Middle frontal gyrus (tissue), 1 donor: ENCODE measurements around the gene CCDC33.

ENCODE experiments used
- DNase-seq: peaks from one replicate; pipeline ENCODE4 v3.0.0-alpha.2; 2015; ENCODE audit warnings: low spot score; ENCODE audit errors: extremely low spot score

The CCDC33 gene

GRCh38 chr15:74258456-74259291, 22.5 kb downstream of the CCDC33 start:
- DNase-seq: no peak

DNA sequence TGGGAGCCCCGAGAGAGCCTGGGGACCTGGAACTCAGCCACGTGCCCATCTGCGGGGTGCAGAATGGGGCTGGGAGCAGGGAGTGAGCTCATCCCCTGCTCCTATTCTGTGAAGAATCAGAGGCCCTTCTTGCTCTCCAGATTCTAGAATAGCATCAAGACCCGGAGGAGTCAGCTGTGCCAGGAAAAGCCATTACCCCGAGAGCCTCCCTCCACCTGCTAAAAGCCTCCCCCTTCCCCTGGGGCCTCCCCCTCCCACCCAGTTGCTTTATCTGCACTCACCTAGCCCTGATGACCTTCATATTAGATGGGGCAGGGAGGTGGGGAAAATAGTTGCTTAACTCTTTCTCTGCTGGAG, 23.1 kb downstream of the CCDC33 start:
- DNase-seq: no peak

DNA sequence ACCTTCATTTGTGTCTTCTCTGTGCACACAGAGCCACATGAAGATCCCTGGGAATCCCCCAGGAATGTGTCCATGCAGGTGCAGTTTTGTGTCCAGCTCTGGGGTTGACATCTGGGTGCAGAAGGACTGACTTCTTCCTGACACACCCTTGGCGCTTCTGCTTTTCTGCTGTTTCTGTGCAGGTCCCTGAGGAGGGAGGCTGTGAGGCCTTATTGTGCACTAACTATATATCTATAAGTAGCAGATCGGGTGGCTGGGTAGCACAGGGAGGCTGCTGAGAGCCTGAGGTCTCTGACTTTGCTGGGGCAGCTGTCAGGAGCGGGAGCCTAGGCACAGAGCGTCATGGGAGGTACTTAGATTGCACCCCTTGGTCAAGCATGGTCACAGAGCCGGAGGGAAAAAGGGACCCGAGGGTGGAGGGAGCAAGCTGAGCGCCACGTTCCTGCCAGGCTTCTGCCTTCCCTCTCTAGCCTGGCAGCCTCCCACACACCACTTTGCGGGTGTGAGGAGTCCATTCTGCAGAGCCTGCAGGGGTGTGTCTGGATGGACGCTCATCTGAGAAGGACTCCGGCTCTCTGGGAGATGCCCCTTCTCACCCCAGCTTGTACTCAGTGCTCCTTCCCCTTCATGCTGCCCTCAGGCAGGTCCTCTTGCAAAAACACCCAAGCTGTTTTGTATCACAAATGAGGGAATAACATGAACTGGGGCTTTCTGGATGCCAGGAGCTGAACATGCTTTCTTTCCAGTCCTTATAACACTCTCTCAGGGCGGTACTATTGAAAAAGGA, 23.9 kb downstream of the CCDC33 start:
- DNase-seq: no peak

GRCh38 chr15:74261041-74261440, 24.9 kb downstream of the CCDC33 start:
- no peak for DNase-seq

DNA sequence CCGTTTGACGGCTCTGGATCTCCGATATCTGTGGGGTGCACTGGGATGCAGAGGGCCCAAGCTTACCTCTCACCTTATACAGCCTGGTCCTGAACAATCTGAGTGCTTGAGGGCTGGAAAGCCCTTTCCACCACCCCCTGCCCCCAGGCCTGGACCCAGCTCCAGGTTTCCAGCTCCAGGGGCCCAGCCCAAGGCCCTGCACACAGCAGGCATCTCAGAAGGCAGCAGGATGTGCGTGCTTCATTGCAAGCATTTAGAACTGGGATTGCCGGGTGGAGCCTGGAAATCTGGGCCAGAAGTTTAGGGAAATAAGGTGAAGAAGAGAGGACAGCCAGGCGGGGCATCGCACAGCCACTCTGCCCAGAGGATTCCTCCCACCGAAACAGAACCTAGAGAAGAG, 25.6 kb downstream of the CCDC33 start:
- no peak for DNase-seq

- no peak for DNase-seq
These were observed 26.0 kb downstream of the CCDC33 start for GRCh38 chr15:74262151-74262550.

- no peak for DNase-seq
These were observed 26.5 kb downstream of the CCDC33 start for GRCh38 chr15:74262625-74263024.

DNA sequence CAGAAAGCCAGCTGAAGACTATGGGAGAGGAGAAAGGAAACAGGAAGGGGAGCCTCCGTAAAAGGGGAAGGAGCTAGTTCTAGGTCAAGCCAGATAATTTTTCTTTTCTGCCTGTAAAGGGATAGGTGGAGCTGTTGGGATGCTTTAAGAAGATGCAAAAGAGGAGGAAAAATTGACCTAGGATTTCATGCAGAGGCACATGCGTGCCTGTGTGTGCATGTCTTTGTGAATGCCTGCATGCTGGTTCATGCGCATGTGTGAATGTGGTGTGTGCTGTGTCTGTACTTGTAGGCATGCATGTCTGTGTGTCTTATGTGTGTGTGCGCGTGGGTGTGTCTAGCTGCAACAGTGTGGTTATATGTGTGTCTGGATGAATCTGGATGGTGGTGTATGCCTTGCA, 27.3 kb downstream of the CCDC33 start:
- no peak for DNase-seq

- DNase-seq: no peak
These were observed 28.0 kb downstream of the CCDC33 start for GRCh38 chr15:74264081-74264501.

DNA sequence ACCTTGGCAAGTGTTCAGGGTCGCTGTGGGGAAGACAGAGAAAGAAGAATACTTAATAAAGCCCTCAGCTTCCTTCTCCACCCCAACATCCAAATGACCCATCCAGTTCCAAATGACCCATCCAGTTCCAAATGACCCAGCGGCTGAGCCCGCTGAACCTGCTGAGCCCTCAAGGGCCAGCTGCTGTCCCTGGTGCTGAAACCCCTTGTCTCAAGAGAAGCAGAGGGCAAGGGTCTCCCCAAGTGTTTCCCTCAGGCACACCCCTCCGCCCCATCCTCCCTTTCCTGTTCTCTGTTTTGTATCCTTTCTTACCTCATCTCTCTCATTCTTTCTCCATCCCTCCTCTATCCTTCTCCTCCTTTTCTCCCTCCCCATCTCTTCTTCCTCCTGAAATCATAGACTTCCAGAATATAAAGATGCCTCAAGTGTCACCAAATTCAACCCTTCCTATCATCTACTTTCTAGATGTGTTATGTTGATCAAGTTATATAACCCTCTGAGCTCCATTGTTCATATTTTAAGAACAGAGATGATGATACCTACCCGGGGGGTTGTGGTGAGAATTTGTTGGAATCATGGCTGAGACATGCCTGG, 29.0 kb downstream of the CCDC33 start:
- DNase-seq: no peak

- no peak for DNase-seq
These were observed 31.9 kb downstream of the CCDC33 start for GRCh38 chr15:74268020-74268419.

GRCh38 chr15:74269362-74270035, 33.4 kb downstream of the CCDC33 start:
- no peak for DNase-seq

DNA sequence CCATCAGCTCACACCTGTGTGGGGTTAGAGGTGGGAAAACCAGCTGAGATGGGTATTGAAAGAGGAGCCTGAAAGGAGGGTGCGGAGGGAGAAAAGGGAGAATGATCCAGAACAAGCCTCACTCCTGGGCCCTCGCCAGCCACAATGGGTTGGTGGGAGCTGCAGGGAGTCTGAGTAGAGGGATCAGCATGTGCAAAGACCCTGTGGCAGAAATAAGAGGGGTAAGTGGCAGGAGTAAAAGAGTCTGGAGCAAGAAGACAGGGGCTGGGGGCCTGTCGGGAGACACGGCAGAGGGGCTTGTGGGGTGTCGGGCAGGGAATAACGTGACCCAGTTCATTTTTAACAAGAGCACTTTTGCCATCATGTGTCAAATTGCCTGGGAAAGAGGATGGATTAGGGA, 34.0 kb downstream of the CCDC33 start:
- no peak for DNase-seq

- DNase-seq: no peak
These were observed 34.9 kb downstream of the CCDC33 start for GRCh38 chr15:74270854-74271520.

DNA sequence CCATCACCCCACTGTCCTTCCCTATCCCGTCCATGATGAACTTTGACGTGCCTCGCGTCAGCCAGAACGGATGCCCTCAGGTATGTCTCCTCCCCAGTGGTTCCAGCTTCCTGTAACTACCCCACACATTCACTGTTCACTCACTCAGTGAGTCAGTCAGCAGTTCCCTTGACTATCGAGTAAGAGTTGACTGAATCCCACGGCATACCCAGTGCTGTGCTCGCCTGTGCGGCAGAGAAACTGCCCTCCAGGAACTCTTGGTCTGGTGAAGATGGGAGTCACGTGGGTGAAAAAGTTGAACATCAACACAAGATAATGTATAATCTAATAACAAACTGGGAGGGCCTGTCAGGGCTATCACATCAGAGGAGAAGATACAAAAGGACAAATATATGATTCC, 36.7 kb downstream of the CCDC33 start:
- DNase-seq: no peak

DNA sequence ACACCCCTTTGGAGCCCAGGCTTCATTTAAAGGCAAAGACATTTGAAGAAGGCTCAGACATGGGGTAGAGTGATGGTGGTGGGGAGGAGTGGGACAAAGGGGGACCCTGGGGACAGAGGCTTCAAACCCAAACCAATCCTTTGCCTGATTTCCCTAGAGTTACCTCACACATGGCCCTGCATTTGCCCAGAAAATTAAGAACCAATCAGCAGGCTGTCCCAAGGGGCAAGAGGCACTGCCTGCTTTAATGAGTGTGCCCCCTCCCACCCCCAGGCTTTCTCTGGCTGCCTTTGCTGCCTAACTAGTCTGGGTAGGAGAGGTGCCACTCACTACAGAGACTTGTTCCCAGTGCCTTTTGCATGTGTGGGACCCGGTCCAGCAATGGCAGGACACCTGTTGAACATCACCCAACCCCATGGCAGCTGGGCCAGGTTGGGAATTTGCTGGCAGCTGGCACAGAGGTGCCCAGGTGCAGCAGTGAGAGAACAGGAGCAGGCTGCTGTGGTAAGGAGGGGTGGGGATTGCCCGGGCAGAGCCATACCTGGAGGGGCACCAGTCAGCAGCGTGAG, 38.4 kb downstream of the CCDC33 start:
- DNase-seq: no peak

- no peak for DNase-seq
These were observed 39.8 kb downstream of the CCDC33 start for GRCh38 chr15:74275957-74276356.

DNA sequence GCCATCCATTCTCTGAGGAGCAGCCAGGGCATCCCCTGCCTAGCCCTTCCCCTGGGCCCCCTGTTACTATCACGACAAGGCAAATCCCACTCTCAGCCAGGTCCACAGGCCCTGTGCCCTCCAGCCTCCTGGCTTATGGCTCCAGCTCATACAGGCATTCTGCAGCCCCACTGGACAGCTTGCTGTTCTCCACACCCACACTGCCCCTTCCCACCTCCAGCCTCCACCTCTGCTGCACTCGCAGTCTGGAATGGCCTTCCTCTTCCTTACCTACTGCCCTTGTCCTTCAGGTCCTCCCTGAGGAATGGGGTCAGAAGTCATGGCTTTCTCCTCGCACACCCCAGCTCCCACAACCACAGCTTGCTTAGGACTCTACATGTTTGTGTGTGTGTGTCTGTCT, 40.4 kb downstream of the CCDC33 start:
- no peak for DNase-seq

- no peak for DNase-seq
These were observed 41.2 kb downstream of the CCDC33 start for GRCh38 chr15:74277242-74277810.

- DNase-seq: no peak
These were observed 42.1 kb downstream of the CCDC33 start for GRCh38 chr15:74278207-74278606.
